Transverse colon (tissue), 4 donors: ENCODE results near the gene COP1.

Source experiments
- POLR2A ChIP-seq: fragments of 450-650 bp; IDR thresholded peaks from one replicate; pipeline ENCODE4 v1.6.1; 2016; ENCODE audit warnings: antibody characterized with exemption, mild to moderate bottlenecking, moderate library complexity
- POLR2AphosphoS5 ChIP-seq, 3 donors: sonication (generic); formaldehyde crosslinking; IDR thresholded peaks; one replicate each; pipeline ENCODE4 v1.6.1; 2016; ENCODE audit warnings: antibody characterized with exemption in 3 of 3
- TF ChIP-seq, protein P1 (sequence below), 5 experiments: fragments of 200-600 bp in 3 of 5; fragments of 450-650 bp in 2 of 5; sonication (generic) in 3 of 5; IDR thresholded peaks; 1 replicate in 2 of 5; 2 replicates in 3 of 5; pipeline ENCODE4 v1.5.1; 2016 to 2017; ENCODE audit warnings: antibody characterized with exemption in 5 of 5, inconsistent platforms in 3 of 5, mild to moderate bottlenecking in 2 of 5, moderate library complexity in 1 of 5

DNA sequence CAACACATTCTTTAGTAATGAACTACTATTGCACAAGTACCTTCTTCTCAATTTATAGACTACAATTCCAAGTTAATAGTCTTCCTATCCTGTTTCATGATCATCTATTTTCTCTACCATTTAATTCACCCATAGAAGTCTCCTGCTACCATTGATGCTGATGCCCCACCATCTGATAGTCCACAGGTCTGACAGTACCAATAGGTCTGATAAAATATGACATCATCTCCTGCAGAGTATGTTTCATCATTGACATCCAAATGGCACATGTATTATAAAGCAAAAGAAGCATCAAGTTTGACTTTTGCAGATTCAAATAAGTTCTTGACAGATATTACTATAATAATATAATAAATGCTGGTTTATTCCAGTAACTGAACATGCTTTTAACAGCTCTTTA, 5.5 kb downstream of the COP1 start:
- TF ChIP-seq, protein P1, sequence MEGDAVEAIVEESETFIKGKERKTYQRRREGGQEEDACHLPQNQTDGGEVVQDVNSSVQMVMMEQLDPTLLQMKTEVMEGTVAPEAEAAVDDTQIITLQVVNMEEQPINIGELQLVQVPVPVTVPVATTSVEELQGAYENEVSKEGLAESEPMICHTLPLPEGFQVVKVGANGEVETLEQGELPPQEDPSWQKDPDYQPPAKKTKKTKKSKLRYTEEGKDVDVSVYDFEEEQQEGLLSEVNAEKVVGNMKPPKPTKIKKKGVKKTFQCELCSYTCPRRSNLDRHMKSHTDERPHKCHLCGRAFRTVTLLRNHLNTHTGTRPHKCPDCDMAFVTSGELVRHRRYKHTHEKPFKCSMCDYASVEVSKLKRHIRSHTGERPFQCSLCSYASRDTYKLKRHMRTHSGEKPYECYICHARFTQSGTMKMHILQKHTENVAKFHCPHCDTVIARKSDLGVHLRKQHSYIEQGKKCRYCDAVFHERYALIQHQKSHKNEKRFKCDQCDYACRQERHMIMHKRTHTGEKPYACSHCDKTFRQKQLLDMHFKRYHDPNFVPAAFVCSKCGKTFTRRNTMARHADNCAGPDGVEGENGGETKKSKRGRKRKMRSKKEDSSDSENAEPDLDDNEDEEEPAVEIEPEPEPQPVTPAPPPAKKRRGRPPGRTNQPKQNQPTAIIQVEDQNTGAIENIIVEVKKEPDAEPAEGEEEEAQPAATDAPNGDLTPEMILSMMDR (IDR thresholded peaks at IDR 0.05), result no peak
- TF ChIP-seq POLR2A, result no peak
- TF ChIP-seq POLR2AphosphoS5 (IDR thresholded peaks at IDR 0.05), result no peak
